Liver (tissue), 3 donors: ENCODE measurements around the gene DTD1.
A peak's percentile ranks its signal among the peaks of the same experiment; 100 is the strongest.

ENCODE experiments used
- HNF4G ChIP-seq: IDR thresholded peaks from 2 replicates; pipeline ENCODE4 v1.6.1; 2016; ENCODE audit warnings: antibody characterized with exemption
- JUND ChIP-seq, 2 donors: IDR thresholded peaks; 2 replicates each; pipeline ENCODE4 v1.6.1; 2016; ENCODE audit warnings: antibody characterized with exemption in 2 of 2
- NR2F2 ChIP-seq: IDR thresholded peaks from 2 replicates; pipeline ENCODE4 v1.6.1; 2016; ENCODE audit warnings: antibody characterized with exemption
- RAD21 ChIP-seq, 2 donors: IDR thresholded peaks; 2 replicates each; pipeline ENCODE4 v1.6.1; 2016; ENCODE audit warnings: antibody characterized with exemption in 2 of 2, mild to moderate bottlenecking in 2 of 2
- TAF1 ChIP-seq: conservative IDR thresholded peaks from 2 replicates; pipeline ENCODE4 v1.6.1; 2016; ENCODE audit warnings: antibody characterized with exemption, mild to moderate bottlenecking
- YY1 ChIP-seq: IDR thresholded peaks from 2 replicates; pipeline ENCODE4 v1.6.1; 2016; ENCODE audit warnings: antibody characterized with exemption, mild to moderate bottlenecking
- TF ChIP-seq, protein P1 (sequence below): fragments of 150-350 bp; IDR thresholded peaks from 2 replicates; pipeline ENCODE4 v1.5.1; 2017; ENCODE audit warnings: improper control_type of control experiment, low read depth, low read length; ENCODE audit not compliant: missing input control
- TF ChIP-seq, protein P2 (sequence below): IDR thresholded peaks from 2 replicates; pipeline ENCODE4 v1.6.1; 2016; ENCODE audit warnings: antibody characterized with exemption
- TF ChIP-seq, protein P3 (sequence below): IDR thresholded peaks from 2 replicates; pipeline ENCODE4 v1.6.1; 2016; ENCODE audit warnings: antibody characterized with exemption
- donor health status: healthy.
- donor health status: healthy.

DNA sequence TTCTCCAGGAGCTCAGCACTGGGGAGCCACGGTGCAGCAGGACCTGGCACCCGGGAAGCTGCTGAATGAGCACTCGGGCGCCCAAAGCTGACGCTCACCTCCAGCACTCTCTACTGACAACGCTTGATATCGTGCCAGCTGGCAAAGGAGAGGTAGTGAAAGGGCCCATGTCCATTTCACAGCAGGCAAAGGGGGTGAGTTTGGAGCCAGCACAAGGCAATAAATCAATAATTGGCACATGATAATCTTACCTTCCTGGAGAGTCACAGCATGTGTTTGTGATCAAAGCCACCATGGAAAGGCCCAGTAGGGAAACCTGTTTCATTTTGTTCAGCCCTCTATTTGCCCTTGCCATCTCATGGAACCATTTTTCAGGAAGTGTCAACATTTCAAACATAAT, 43.9 kb upstream of the DTD1 start:
- TF ChIP-seq, protein P1, sequence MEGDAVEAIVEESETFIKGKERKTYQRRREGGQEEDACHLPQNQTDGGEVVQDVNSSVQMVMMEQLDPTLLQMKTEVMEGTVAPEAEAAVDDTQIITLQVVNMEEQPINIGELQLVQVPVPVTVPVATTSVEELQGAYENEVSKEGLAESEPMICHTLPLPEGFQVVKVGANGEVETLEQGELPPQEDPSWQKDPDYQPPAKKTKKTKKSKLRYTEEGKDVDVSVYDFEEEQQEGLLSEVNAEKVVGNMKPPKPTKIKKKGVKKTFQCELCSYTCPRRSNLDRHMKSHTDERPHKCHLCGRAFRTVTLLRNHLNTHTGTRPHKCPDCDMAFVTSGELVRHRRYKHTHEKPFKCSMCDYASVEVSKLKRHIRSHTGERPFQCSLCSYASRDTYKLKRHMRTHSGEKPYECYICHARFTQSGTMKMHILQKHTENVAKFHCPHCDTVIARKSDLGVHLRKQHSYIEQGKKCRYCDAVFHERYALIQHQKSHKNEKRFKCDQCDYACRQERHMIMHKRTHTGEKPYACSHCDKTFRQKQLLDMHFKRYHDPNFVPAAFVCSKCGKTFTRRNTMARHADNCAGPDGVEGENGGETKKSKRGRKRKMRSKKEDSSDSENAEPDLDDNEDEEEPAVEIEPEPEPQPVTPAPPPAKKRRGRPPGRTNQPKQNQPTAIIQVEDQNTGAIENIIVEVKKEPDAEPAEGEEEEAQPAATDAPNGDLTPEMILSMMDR = no peak
- no peak for TF ChIP-seq TAF1
- TF ChIP-seq, protein P2, sequence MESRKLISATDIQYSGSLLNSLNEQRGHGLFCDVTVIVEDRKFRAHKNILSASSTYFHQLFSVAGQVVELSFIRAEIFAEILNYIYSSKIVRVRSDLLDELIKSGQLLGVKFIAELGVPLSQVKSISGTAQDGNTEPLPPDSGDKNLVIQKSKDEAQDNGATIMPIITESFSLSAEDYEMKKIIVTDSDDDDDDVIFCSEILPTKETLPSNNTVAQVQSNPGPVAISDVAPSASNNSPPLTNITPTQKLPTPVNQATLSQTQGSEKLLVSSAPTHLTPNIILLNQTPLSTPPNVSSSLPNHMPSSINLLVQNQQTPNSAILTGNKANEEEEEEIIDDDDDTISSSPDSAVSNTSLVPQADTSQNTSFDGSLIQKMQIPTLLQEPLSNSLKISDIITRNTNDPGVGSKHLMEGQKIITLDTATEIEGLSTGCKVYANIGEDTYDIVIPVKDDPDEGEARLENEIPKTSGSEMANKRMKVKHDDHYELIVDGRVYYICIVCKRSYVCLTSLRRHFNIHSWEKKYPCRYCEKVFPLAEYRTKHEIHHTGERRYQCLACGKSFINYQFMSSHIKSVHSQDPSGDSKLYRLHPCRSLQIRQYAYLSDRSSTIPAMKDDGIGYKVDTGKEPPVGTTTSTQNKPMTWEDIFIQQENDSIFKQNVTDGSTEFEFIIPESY = peak; percentile 88
- no peak for TF ChIP-seq NR2F2
- TF ChIP-seq RAD21 (IDR thresholded peaks at IDR 0.05) = peak; percentile 55 to 57
- TF ChIP-seq, protein P3, sequence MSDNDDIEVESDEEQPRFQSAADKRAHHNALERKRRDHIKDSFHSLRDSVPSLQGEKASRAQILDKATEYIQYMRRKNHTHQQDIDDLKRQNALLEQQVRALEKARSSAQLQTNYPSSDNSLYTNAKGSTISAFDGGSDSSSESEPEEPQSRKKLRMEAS = peak; percentile 99
- TF ChIP-seq YY1 = peak; percentile 93
- TF ChIP-seq HNF4G = peak; percentile 25
- TF ChIP-seq JUND (IDR thresholded peaks at IDR 0.05) = peak in 1 of 2 donors; percentile 50
